ENCODE data around the gene ERG28.
"Not testable (repeated sequence)": the region's sequence is repeated elsewhere in the genome, so short reads cannot be mapped to it uniquely, and the experiment has no call there.

ERG28 gene

DNA sequence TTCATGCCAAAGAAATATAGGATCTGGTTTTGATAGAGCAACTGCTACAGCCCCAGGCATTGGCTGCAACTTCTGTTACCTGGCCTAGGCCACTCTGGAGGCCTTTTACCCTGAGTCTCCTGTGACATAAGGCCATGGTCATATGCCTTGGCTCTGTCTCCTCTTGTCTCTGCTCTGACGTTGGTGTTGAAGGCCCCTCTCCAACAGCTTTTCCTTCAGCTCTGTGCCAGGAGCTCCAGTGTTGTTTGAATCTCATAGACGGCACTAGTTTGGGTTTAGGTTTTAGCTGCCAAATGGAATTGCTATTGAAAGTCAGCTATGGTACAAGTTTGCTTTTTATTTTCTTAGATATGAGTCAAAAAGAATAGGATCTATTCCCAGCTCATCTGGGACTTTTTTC, 41.4 kb upstream of the ERG28 start:
- in situ Hi-C loops (cut with HindIII; ENCODE audit: low pct_ligation_motif_present, low sequenced_read_pairs): loop anchor here (25.0 kb wide), 1 partner anchor 260 kb away; no protein-coding TSS in a partner anchor
- DNase-seq: no peak
- H3K27ac ChIP-seq: no peak overlapping the region
- TF ChIP-seq, protein P1, sequence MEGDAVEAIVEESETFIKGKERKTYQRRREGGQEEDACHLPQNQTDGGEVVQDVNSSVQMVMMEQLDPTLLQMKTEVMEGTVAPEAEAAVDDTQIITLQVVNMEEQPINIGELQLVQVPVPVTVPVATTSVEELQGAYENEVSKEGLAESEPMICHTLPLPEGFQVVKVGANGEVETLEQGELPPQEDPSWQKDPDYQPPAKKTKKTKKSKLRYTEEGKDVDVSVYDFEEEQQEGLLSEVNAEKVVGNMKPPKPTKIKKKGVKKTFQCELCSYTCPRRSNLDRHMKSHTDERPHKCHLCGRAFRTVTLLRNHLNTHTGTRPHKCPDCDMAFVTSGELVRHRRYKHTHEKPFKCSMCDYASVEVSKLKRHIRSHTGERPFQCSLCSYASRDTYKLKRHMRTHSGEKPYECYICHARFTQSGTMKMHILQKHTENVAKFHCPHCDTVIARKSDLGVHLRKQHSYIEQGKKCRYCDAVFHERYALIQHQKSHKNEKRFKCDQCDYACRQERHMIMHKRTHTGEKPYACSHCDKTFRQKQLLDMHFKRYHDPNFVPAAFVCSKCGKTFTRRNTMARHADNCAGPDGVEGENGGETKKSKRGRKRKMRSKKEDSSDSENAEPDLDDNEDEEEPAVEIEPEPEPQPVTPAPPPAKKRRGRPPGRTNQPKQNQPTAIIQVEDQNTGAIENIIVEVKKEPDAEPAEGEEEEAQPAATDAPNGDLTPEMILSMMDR (IDR thresholded peaks at IDR 0.05; ENCODE audit: low read depth, low read length, missing control alignments): no peak
- no peaks in the 10 kb centered on the region for H3K27me3 ChIP-seq (replicated peaks)
- H3K4me3 ChIP-seq (ENCODE audit: low read depth, low read length): no peak overlapping the region
- H3K36me3 ChIP-seq (replicated peaks): no peaks in the 10 kb centered on the region

DNA sequence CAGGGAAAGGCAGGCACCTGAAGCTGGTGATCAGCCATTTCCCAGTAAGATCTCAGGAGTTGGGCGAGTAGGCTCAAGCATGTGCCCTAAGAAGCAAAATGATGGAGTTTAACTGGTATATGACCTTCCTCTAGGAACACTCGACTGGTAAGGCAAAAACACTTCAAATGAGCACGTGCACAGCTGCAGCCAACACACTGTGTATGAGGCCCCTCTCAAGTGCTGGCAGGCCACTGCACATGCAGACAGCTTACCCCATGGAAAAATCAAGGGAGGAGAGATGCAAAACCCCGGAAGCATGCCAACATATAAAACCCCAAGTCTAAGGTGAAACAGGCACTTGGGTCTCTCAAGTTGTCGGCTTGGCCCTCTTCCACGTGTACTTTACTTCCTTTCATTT, 39.6 kb upstream of the ERG28 start:
- Histone ChIP-seq H3K36me3 (replicated peaks) (no peaks in the 10 kb centered on the region), H3K27me3 (replicated peaks) (no peaks in the 10 kb centered on the region), H3K27ac (no peak overlapping the region), H3K4me3 (ENCODE audit: low read depth, low read length) (no peak overlapping the region)
- no peak for DNase-seq
- in situ Hi-C loops (cut with HindIII; ENCODE audit: low pct_ligation_motif_present, low sequenced_read_pairs): loop anchor here (25.0 kb wide), 1 partner anchor 262 kb away; no protein-coding TSS in a partner anchor
- TF ChIP-seq, protein P1 (IDR thresholded peaks at IDR 0.05; ENCODE audit: low read depth, low read length, missing control alignments): no peak

DNA sequence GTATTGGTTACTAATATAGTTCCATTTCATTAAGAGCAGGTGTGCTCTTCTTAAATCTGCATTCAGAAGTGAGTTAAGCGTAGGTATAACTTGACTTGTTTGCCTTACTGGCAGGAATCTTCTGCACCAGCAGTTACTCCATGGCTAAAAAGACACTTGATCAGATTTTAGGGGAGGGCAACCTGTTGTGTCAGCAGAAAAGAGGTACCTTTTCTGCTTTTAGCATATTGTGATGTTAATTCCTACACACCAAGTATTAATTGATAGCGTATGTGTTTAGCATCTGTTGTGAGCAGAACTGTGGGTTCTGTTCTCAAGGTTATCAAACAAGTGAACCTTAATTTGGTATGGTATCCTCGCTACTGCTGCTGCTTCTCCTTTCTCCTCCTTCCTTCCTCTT, 38.7 kb upstream of the ERG28 start:
- Histone ChIP-seq H3K27me3 (replicated peaks) (no peaks in the 10 kb centered on the region), H3K36me3 (replicated peaks) (peaks cover 2% of the 10 kb centered on the region), H3K4me3 (ENCODE audit: low read depth, low read length) (no peak overlapping the region), H3K27ac (no peak overlapping the region)
- TF ChIP-seq, protein P1 (IDR thresholded peaks at IDR 0.05; ENCODE audit: low read depth, low read length, missing control alignments): no peak
- no peak for DNase-seq
- in situ Hi-C loops (cut with HindIII; ENCODE audit: low pct_ligation_motif_present, low sequenced_read_pairs): no loop called here

DNA sequence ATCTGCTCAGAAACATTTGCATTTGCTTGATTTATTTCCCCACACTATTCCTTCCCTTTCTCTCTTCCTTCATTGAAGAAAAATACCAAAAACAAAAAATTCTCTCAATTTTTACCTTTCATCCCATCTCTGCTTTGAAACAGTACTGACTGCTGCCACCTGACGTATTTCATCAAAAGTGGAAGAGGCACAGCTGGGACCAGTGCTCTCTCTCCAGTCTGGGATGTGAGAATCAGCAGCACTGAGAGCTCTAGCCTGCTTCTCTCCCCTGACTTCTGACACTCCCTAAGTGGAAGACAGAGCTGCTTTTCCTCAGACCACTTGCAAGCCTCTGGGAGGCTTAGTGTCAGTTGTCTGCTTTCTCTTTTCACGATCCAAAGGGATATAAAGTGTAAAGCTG, 37.2 kb upstream of the ERG28 start:
- TF ChIP-seq, protein P1 (IDR thresholded peaks at IDR 0.05; ENCODE audit: low read depth, low read length, missing control alignments): no peak
- in situ Hi-C loops (cut with HindIII; ENCODE audit: low pct_ligation_motif_present, low sequenced_read_pairs): no loop called here
- Histone ChIP-seq H3K36me3 (replicated peaks) (peaks cover 3% of the 10 kb centered on the region), H3K27ac (no peak overlapping the region), H3K4me3 (ENCODE audit: low read depth, low read length) (no peak overlapping the region), H3K27me3 (replicated peaks) (no peaks in the 10 kb centered on the region)
- no peak for DNase-seq

DNA sequence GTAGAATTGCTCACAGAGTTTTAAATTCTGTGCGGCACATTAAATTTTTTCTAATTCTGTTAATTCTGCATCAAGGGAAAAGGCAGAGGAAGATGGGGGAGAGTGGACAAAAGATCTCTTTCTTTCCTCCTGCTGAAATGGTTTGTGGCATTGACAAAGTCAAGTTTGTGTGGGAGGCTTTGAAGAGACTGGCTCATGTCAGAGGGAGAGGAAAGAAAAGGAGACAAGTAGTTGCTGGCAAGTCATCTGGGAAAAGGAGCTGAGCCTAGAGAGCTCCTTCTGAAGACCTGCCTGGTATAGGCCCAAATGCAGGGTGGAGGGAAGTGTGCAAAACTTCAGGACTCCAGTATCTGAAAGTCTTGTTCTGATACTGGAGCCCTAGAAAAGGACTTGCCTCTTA, 36.7 kb upstream of the ERG28 start:
- H3K4me3 ChIP-seq (ENCODE audit: low read depth, low read length): no peak overlapping the region
- H3K27ac ChIP-seq: no peak overlapping the region

DNA sequence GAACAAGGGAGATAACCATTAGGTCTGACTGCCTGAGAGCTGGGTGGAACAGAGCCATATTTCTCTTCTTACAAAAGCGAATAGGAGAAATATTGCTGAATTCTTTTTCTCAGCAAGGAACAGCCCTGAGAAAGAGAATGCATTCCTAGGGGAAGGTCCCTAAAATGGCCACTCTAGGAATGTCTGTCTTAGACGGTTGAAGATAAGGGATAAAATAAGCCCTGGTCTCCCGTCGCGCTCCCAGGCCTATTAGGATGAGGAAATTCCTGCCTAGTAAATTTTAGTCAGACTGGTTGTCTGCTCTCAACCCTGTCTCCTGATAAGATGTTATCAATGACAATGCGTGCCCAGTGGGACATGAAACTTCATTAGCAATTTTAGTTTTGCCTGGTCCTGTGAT, 34.3 kb upstream of the ERG28 start:
- DNase-seq: not testable (repeated sequence)
- peaks cover 14% of the 10 kb centered on the region for H3K36me3 ChIP-seq (replicated peaks)

More for the DNA sequence above, 36.7 kb upstream of the ERG28 start:
- H3K36me3 ChIP-seq (replicated peaks): peaks cover 3% of the 10 kb centered on the region
- TF ChIP-seq, protein P1 (IDR thresholded peaks at IDR 0.05; ENCODE audit: low read depth, low read length, missing control alignments): no peak
- H3K27me3 ChIP-seq (replicated peaks): no peaks in the 10 kb centered on the region
- no peak for DNase-seq
- in situ Hi-C loops (cut with HindIII; ENCODE audit: low pct_ligation_motif_present, low sequenced_read_pairs): no loop called here

More for the DNA sequence above, 34.3 kb upstream of the ERG28 start:
- in situ Hi-C loops (cut with HindIII; ENCODE audit: low pct_ligation_motif_present, low sequenced_read_pairs); H3K27ac ChIP-seq; H3K4me3 ChIP-seq (ENCODE audit: low read depth, low read length); H3K27me3 ChIP-seq (replicated peaks): not testable (repeated sequence)
